ENCODE data around the gene MARCKSL1.
"Not testable (repeated sequence)": the region's sequence is repeated elsewhere in the genome, so short reads cannot be mapped to it uniquely, and the experiment has no call there.

Gene MARCKSL1

DNA sequence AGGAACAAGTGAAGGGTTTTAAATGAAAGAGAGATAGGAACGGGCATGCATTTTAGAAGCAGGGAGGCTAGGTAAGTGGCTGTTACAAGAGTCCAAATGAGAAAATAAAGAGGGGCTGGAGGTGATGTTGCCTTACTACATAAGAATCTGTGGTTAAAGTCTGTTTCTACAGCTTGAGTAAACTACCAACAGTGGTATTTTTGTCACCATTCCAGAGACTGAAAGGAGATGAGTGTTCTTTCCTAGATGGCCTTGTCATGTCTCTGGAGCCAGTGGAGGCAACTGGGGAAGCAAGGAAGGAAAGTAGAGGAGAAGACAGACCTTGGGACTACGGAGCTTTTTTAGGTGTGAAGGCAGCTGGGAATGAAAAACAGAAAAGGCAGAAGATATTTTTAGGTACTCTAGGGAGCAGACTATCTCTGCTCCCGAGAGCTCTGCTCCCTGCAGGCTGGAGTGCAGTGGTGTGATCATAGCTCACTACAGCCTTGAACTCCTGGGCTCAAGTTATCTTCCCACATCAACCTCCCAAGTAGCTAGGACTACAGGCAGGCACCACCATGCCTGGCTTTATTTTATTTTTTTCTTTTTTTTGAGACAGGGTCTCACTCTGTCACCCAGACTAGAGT lies 31.9 kb downstream of the MARCKSL1 start:
- Mint-ChIP-seq H3K27ac (no peak overlapping the region), H3K27me3 (no peaks in the 10 kb centered on the region), H3K4me1 (peaks cover 39 to 74% of the 10 kb centered on the region in 2 donors), H3K4me3 (no peak overlapping the region), H3K36me3 (peaks cover 66 to 78% of the 10 kb centered on the region in 2 donors), H3K9me3 (peaks cover 4 to 14% of the 10 kb centered on the region in 2 donors)
- ATAC-seq (replicated peaks): no peak
- no peak for DNase-seq

DNA sequence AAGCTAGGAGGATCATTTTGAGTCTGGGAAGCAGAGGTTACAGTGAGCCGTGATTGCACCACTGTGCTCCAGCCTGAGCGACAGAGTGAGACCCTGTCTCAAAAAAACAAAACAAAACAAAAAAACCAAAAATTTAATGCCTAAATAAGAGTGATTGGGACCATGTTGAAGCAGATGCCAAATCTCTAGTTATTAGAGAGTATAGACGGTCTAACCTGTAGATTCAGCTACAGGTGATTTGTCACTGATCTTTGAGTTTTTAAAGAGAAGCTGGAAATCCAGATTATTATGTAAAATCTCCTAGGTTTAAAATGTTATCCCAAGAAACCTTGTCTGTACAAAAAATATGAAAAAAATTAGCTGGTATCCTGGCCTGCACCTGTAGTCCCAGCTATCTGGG lies 32.7 kb downstream of the MARCKSL1 start:
- ATAC-seq (replicated peaks) (no peak), DNase-seq (no peak)
- Mint-ChIP-seq H3K4me3 (no peak overlapping the region), H3K36me3 (peaks cover 64 to 74% of the 10 kb centered on the region in 2 donors), H3K4me1 (peaks cover 33 to 69% of the 10 kb centered on the region in 2 donors), H3K27me3 (no peaks in the 10 kb centered on the region), H3K27ac (no peak overlapping the region), H3K9me3 (peaks cover 4 to 14% of the 10 kb centered on the region in 2 donors)

DNA sequence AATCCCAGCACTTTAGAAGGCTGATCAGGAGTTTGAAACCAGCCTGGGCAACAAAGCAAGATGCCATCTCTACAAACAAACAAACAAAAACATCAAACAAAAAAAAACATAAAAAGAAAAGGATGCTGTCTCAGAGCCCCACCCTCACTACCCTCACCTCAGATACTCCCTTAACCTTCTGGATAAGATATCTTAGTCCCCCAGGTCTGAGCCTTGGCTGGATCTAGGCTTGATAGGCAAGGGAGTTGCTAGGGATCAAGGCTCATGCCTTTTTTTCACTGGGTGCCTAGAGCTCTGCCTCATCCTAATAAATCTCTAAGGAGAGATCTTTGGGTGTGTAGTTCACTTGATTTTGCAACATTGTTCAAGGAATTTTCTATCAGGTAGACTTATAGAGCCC lies 36.7 kb downstream of the MARCKSL1 start:
- no peak for ATAC-seq (replicated peaks)
- H3K36me3 Mint-ChIP-seq: peaks cover 48 to 65% of the 10 kb centered on the region in 2 donors
- no peak overlapping the region for H3K27ac Mint-ChIP-seq
- H3K4me1 Mint-ChIP-seq: peaks cover 32 to 70% of the 10 kb centered on the region in 2 donors
- H3K9me3 Mint-ChIP-seq: peaks cover 3 to 9% of the 10 kb centered on the region in 2 donors
- H3K27me3 Mint-ChIP-seq: no peaks in the 10 kb centered on the region
- DNase-seq: no peak
- H3K4me3 Mint-ChIP-seq: no peak overlapping the region

DNA sequence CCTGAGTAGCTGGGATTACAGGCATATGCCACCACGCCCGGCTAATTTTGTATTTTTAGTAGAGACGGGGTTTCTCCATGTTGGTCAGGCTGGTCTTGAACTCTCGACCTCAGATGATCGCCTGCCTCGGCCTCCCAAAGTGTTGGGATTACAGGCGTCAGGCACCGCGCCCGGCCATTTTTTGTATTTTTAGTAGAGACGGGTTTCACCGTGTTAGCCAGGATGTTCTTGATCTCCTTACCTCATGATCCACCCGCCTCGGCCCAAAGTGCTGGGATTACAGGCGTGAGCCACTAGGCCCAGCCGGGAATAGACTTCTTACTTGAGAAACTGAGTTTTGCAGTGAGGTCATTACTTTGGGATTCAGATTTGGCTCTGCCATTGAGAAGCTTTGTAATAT lies 37.8 kb downstream of the MARCKSL1 start:
- peak overlapping the region; percentile 25 for H3K27ac Mint-ChIP-seq

DNA sequence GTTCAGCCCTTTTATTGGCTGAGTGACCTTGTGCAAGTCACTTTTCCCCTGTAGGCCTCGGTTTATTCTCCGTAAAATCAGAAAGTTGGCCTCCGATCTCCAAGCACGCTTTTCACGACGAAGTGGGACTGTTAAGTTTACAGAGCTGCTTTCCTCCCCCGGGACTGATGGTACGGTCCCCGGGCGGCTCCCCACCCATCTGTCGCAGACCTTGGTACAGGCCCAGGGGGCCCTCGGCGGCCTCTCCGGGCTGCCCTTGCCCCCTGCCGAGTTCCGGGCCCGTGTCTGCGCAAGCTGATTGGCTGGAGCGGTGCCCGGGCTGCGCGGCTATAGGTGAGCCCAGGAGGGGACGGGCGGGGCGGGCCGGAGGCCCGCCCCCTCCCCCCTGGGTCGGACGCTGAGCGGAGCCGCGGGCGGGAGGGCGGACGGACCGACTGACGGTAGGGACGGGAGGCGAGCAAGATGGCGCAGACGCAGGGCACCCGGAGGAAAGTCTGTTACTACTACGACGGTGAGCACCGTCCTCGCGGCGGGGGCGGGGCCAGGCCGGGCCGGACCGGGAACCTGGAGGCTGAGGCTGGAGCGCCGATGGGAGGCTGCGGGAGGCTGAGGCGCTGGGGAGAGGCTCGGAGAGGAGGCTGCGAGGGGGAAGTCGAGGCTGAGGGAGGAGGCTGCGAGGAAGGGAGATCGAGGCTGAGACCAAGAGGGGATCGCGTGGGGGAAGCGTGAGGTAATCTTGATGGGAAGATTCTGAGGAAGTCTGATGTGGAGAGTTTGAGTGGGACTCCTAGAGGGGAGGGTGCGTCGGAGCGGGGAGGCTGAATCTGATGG lies 44.1 kb downstream of the MARCKSL1 start, which contains the start of gene HDAC1:
TSS of gene HDAC1 (plus strand) at position 376 of the 831 bp plus-strand sequence. CDS start at position 463, 87 bp downstream.
- Mint-ChIP-seq H3K27ac (peak within 1 kb of the TSS; percentile 99), H3K27me3 (no peaks in the 10 kb centered on the region), H3K4me1 (peaks cover 22 to 52% of the 10 kb centered on the region in 2 donors), H3K4me3 (peak within 1 kb of the TSS; percentile 95 to 99), H3K9me3 (no peaks in the 10 kb centered on the region), H3K36me3 (peaks cover 16 to 31% of the 10 kb centered on the region in 2 donors)
- DNase-seq (peak; percentile 98), ATAC-seq (replicated peaks) (peak; percentile 99)

More for the DNA sequence above, 37.8 kb downstream of the MARCKSL1 start:
- not testable (repeated sequence) for H3K9me3 Mint-ChIP-seq; DNase-seq; H3K27me3 Mint-ChIP-seq; ATAC-seq (replicated peaks); H3K4me3 Mint-ChIP-seq
- Mint-ChIP-seq H3K4me1 (peaks cover 31 to 74% of the 10 kb centered on the region in 2 donors), H3K36me3 (peaks cover 40 to 54% of the 10 kb centered on the region in 2 donors)

DNA sequence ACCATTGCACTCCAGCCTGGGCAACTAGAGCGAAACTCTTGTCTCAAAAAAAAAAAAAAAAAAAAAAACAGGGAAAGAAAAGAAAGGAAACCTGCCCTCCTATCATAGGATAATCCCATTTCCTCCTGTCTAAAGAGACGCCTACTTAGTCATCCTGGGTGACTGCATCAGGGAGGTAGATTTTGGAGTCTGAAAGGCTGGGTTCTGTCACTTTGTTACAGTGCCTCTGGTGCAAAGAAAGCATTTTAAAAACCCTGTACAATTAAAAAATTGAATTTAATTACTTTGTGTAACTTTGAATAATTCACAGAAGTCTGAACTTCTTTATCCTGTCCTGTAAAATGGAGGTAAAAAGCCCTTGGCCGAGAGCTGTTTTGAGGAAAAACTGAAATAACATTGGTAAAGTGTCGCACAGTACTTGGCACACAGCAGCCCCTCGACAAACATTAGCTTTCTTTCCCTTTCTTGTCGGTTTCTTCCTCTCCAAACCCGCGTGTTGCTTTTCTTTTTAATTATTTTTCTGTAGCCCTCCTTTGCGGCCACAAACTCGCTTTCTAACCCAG lies 44.8 kb downstream of the MARCKSL1 start:
- no peak for ATAC-seq (replicated peaks)
- peaks cover 10 to 29% of the 10 kb centered on the region in 2 donors for H3K36me3 Mint-ChIP-seq
- no peaks in the 10 kb centered on the region for H3K9me3 Mint-ChIP-seq
- H3K27me3 Mint-ChIP-seq: no peaks in the 10 kb centered on the region
- peaks cover 18 to 45% of the 10 kb centered on the region in 2 donors for H3K4me1 Mint-ChIP-seq
- peak overlapping the region; percentile 99 for H3K27ac Mint-ChIP-seq
- no peak for DNase-seq
- peak overlapping the region; percentile 95 to 99 for H3K4me3 Mint-ChIP-seq

DNA sequence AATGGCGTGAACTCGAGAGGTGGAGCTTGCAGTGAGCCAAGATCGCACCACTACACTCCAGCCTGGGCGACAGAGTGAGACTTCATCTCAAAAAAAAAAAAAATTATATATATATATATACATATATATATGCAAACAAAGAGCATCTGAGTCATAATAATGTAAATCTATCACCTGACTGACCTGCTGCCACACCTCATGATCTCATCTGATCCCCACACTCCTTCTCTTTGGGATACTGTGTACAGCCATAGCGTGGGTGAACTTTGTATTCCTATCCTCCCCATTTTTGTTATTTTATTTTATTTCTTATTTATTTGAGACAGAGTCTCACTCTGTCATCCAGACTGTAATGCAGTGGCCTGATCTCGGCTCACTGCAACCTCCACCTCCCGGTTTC lies 46.8 kb downstream of the MARCKSL1 start:
- H3K27me3 Mint-ChIP-seq: no peaks in the 10 kb centered on the region
- ATAC-seq (replicated peaks) (no peak), DNase-seq (no peak)
- no peak overlapping the region for H3K27ac Mint-ChIP-seq
- peaks cover 16 to 23% of the 10 kb centered on the region in 2 donors for H3K36me3 Mint-ChIP-seq
- H3K9me3 Mint-ChIP-seq: no peaks in the 10 kb centered on the region
- no peak overlapping the region for H3K4me3 Mint-ChIP-seq
- peaks cover 11 to 26% of the 10 kb centered on the region in 2 donors for H3K4me1 Mint-ChIP-seq

DNA sequence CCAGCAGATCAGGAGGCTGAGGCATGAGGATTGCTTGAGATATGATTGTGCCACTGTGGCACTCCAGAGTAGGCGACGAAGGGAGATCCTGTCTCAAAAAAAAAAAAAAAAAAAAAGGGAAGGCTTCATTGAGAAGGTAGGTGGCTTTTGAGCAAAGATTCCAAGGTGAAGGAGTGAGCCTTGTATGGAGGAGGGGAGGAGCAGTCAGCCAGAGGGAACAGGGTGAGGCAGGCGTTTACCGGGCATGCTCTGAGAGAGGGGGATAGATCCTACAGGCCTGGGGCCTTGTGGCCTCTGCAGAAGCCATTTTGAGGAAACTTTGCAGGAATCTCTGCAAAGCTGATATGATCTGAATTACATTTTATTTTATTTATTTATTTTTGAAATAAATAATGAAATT lies 49.3 kb downstream of the MARCKSL1 start:
- Mint-ChIP-seq H3K36me3 (peaks cover 9 to 13% of the 10 kb centered on the region in 2 donors), H3K27me3 (no peaks in the 10 kb centered on the region), H3K4me1 (peaks cover 5 to 7% of the 10 kb centered on the region in 2 donors), H3K9me3 (no peaks in the 10 kb centered on the region), H3K4me3 (no peak overlapping the region), H3K27ac (no peak overlapping the region)
- no peak for DNase-seq
- no peak for ATAC-seq (replicated peaks)

DNA sequence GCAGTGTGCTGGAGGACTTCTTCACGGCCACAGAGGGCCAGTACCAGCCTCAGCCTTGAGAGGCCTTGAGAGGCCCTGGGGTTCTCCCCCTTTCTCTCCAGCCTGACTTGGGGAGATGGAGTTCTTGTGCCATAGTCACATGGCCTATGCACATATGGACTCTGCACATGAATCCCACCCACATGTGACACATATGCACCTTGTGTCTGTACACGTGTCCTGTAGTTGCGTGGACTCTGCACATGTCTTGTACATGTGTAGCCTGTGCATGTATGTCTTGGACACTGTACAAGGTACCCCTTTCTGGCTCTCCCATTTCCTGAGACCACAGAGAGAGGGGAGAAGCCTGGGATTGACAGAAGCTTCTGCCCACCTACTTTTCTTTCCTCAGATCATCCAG lies 50.4 kb downstream of the MARCKSL1 start:
- H3K36me3 Mint-ChIP-seq: peaks cover 9 to 17% of the 10 kb centered on the region in 2 donors
- H3K27me3 Mint-ChIP-seq: no peaks in the 10 kb centered on the region
- no peak overlapping the region for H3K4me3 Mint-ChIP-seq
- no peaks in the 10 kb centered on the region for H3K4me1 Mint-ChIP-seq
- peak overlapping the region; percentile 67 for H3K27ac Mint-ChIP-seq
- no peaks in the 10 kb centered on the region for H3K9me3 Mint-ChIP-seq
- ATAC-seq (replicated peaks) (no peak), DNase-seq (no peak)

DNA sequence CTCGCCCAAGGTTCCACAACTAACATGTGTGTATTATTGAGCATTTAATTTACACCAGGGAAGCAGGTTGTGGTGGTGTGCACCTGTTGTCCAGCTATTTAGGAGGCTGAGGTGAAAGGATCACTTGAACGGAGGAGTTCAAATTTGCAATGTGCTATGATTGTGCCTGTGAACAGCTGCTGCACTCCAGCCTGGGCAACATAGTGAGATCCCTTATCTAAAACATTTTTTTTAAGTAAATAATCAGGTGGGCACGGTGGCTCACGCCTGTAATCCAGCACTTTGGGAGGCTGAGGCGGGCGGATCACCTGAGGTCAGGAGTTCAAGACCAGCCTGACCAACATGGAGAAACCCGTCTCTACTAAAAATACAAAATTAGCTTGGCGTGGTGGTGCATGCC lies 51.3 kb downstream of the MARCKSL1 start:
- not testable (repeated sequence) for H3K27ac Mint-ChIP-seq; H3K4me1 Mint-ChIP-seq; H3K9me3 Mint-ChIP-seq; H3K27me3 Mint-ChIP-seq; ATAC-seq (replicated peaks); DNase-seq; H3K4me3 Mint-ChIP-seq
- peaks cover 12 to 22% of the 10 kb centered on the region in 2 donors for H3K36me3 Mint-ChIP-seq

Measured in stimulated activated naive B cell treated with anti-CD40 and anti-IgM and Interleukin-4, amounts not matched to agents 10 μg/mL and 1 μg/mL and 100 μg/mL, for 72 hours (primary cell).